K562 (cell line): Measurements from ENCODE around the gene HSPE1. TPM values are rescaled to one million over a fixed set of nuclear protein-coding genes. Genes with fewer than 3 reads are reported as not detected.

Experiments used
- ARHGAP35 ChIP-seq: fragments of 450-650 bp; IDR thresholded peaks from 2 replicates; pipeline ENCODE4 v1.6.1; 2018; ENCODE audit not compliant: partially characterized antibody
- ASH1L ChIP-seq: fragments of 450-650 bp; IDR thresholded peaks from 2 replicates; pipeline ENCODE4 v1.6.1; 2018; ENCODE audit warnings: borderline replicate concordance, mild to moderate bottlenecking, low read depth; ENCODE audit not compliant: partially characterized antibody
- CEBPG ChIP-seq, 3 experiments: fragments of 200-800 bp in 1 of 3; sonication (Bioruptor generic) in 1 of 3; sonication (generic) in 1 of 3; formaldehyde crosslinking in 1 of 3; IDR thresholded peaks in 2 of 3; conservative IDR thresholded peaks in 1 of 3; 2 replicates each; pipeline versions ENCODE4 v1.6.1 to v1.8.0; 2016 to 2022; ENCODE audit warnings: missing compliant biosample characterization in 2 of 3, missing genetic modification characterization in 2 of 3, mild to moderate bottlenecking in 1 of 3, missing genetic modification reagents in 1 of 3
- CGGBP1 ChIP-seq: fragments of 250-450 bp; sonication (Bioruptor Pico); IDR thresholded peaks from 2 replicates; pipeline ENCODE4 v1.9.0; 2021; ENCODE audit warnings: mild to moderate bottlenecking
- DMBX1 ChIP-seq: fragments of 250-450 bp; sonication (Bioruptor Pico); IDR thresholded peaks from 2 replicates; pipeline ENCODE4 v1.8.0; 2022; ENCODE audit warnings: inconsistent platforms, mild to moderate bottlenecking, moderate library complexity, borderline replicate concordance
- GABPA ChIP-seq: fragments of 200-800 bp; sonication (Bioruptor generic); conservative IDR thresholded peaks from 2 replicates; pipeline ENCODE4 v1.6.1; 2016; ENCODE audit warnings: low read depth, missing genetic modification characterization, missing compliant biosample characterization
- GATAD2B ChIP-seq: fragments of 450-650 bp; IDR thresholded peaks from 2 replicates; pipeline ENCODE4 v1.6.1; 2017; ENCODE audit warnings: mild to moderate bottlenecking, borderline replicate concordance
- GTF2E2 ChIP-seq: fragments of 200-800 bp; sonication (Bioruptor generic); IDR thresholded peaks from 2 replicates; pipeline ENCODE4 v1.6.1; 2016; ENCODE audit warnings: missing genetic modification characterization, missing compliant biosample characterization
- L3MBTL2 ChIP-seq: fragments of 450-650 bp; IDR thresholded peaks from 2 replicates; pipeline ENCODE4 v1.6.1; 2016; ENCODE audit warnings: mild to moderate bottlenecking, moderate library complexity
- NFRKB ChIP-seq: fragments of 450-650 bp; IDR thresholded peaks from 2 replicates; pipeline ENCODE4 v1.6.1; 2016; ENCODE audit warnings: low read depth
- NR2C1 ChIP-seq, 2 experiments: fragments of 450-650 bp; IDR thresholded peaks; 2 replicates each; pipeline ENCODE4 v1.6.1; 2017; ENCODE audit warnings: mild to moderate bottlenecking in 2 of 2, antibody characterized with exemption in 1 of 2, inconsistent platforms in 1 of 2, missing compliant biosample characterization in 1 of 2, missing genetic modification characterization in 1 of 2
- SNIP1 ChIP-seq: fragments of 450-650 bp; IDR thresholded peaks from 2 replicates; pipeline ENCODE4 v1.7.1; 2017; ENCODE audit warnings: low read depth, mild to moderate bottlenecking
- TARDBP ChIP-seq: fragments of 450-650 bp; IDR thresholded peaks from 2 replicates; pipeline ENCODE4 v1.6.1; 2016
- TGIF2 ChIP-seq: sonication (generic); formaldehyde crosslinking; IDR thresholded peaks from 2 replicates; pipeline ENCODE4 v1.8.1; 2022; ENCODE audit warnings: mild to moderate bottlenecking, missing genetic modification reagents, moderate library complexity
- USF1 ChIP-seq: sonication (generic); formaldehyde crosslinking; IDR thresholded peaks from 2 replicates; pipeline ENCODE4 v1.9.0; 2022; ENCODE audit warnings: mild to moderate bottlenecking, missing genetic modification reagents
- USF2 ChIP-seq: sonication (generic); formaldehyde crosslinking; IDR thresholded peaks from 2 replicates; pipeline ENCODE4 v1.5.0; 2020; ENCODE audit warnings: missing genetic modification reagents
- ZHX1 ChIP-seq: fragments of 150-350 bp; conservative IDR thresholded peaks from 2 replicates; pipeline ENCODE4 v1.6.1; 2014; ENCODE audit warnings: low read length
- ZNF668 ChIP-seq: fragments of 250-450 bp; sonication (Bioruptor Pico); IDR thresholded peaks from 2 replicates; pipeline ENCODE4 v1.8.0; 2022; ENCODE audit warnings: mild to moderate bottlenecking, inconsistent platforms
- ZNF75A ChIP-seq: fragments of 450-650 bp; formaldehyde crosslinking; IDR thresholded peaks from 2 replicates; pipeline ENCODE4 v1.4.0; 2020; ENCODE audit warnings: mild to moderate bottlenecking
- polyA plus RNA-seq, 8 experiments: library from polyadenylated mRNA; depleted of rRNA in 4 of 8; stranded (reverse) in 5 of 8; unstranded in 3 of 8; fragments of >200 nt; fragmentation: Nextera tagmentation in 2 of 8; fragmentation: Illumina TruSeq in 1 of 8; extraction: Ambion mirVana in 2 of 8; extraction: Trizol in 1 of 8; gene quantifications; 2 replicates each; pipeline versions ENCODE4 v1.2.1 to v1.2.3, GENCODE V29; 2011 to 2014; ENCODE audit warnings: inconsistent platforms in 1 of 8, missing spikeins in 1 of 8
- total RNA-seq, 7 experiments: library from RNA; depleted of rRNA in 6 of 7; stranded (reverse); fragments of >200 nt in 6 of 7; fragmentation: Illumina TruSeq in 2 of 7; extraction: Trizol in 2 of 7; gene quantifications; 2 replicates each; pipeline versions ENCODE4 v1.2.1 to v1.2.3, GENCODE V29; 2011 to 2021; ENCODE audit warnings: low replicate concordance in 1 of 7
- TF ChIP-seq, protein P1 (sequence below): sonication (generic); formaldehyde crosslinking; IDR thresholded peaks from 2 replicates; pipeline ENCODE4 v1.8.1; 2023; ENCODE audit warnings: missing genetic modification reagents, mild to moderate bottlenecking, borderline replicate concordance

Gene HSPE1
- total and polyA plus RNA-seq, 9 of the 15 experiments (the other 6 are each of a cell fraction or from before 2014, with no cell fraction given), result 223 to 1,007 (median 612) TPM

GRCh38 chr2:197452754-197453122 is 47.4 kb upstream of the HSPE1 start (continued):
- TF ChIP-seq ARHGAP35 (no peak), GATAD2B (no peak), TARDBP (no peak), TGIF2 (CRISPR knock-in tag) (no peak), ZNF75A (no peak), ZNF668 (CRISPR knock-in tag) (no peak), SNIP1 (no peak), CGGBP1 (no peak), NR2C1 (IDR thresholded peaks at IDR 0.05) (no peak), NR2C1 (tag; IDR thresholded peaks at IDR 0.05) (no peak), USF2 (CRISPR knock-in tag) (no peak), GABPA (tag) (no peak), USF1 (CRISPR knock-in tag) (no peak), CEBPG (CRISPR knock-in tag; IDR thresholded peaks at IDR 0.05) (no peak), CEBPG (tag; conservative IDR thresholded peaks at IDR 0.05 in 1 of 2, IDR thresholded peaks at IDR 0.05 in 1 of 2) (no peak), ASH1L (no peak), NFRKB (peak; percentile 1; the same call in 1 of the 2 replicates), L3MBTL2 (peak; percentile 18; the same call in 1 of the 2 replicates), GTF2E2 (tag) (0 out of 2 replicates have a peak, but pooled peaks have one; percentile 31), DMBX1 (CRISPR knock-in tag) (no peak), ZHX1 (no peak)
- TF ChIP-seq, protein P1, sequence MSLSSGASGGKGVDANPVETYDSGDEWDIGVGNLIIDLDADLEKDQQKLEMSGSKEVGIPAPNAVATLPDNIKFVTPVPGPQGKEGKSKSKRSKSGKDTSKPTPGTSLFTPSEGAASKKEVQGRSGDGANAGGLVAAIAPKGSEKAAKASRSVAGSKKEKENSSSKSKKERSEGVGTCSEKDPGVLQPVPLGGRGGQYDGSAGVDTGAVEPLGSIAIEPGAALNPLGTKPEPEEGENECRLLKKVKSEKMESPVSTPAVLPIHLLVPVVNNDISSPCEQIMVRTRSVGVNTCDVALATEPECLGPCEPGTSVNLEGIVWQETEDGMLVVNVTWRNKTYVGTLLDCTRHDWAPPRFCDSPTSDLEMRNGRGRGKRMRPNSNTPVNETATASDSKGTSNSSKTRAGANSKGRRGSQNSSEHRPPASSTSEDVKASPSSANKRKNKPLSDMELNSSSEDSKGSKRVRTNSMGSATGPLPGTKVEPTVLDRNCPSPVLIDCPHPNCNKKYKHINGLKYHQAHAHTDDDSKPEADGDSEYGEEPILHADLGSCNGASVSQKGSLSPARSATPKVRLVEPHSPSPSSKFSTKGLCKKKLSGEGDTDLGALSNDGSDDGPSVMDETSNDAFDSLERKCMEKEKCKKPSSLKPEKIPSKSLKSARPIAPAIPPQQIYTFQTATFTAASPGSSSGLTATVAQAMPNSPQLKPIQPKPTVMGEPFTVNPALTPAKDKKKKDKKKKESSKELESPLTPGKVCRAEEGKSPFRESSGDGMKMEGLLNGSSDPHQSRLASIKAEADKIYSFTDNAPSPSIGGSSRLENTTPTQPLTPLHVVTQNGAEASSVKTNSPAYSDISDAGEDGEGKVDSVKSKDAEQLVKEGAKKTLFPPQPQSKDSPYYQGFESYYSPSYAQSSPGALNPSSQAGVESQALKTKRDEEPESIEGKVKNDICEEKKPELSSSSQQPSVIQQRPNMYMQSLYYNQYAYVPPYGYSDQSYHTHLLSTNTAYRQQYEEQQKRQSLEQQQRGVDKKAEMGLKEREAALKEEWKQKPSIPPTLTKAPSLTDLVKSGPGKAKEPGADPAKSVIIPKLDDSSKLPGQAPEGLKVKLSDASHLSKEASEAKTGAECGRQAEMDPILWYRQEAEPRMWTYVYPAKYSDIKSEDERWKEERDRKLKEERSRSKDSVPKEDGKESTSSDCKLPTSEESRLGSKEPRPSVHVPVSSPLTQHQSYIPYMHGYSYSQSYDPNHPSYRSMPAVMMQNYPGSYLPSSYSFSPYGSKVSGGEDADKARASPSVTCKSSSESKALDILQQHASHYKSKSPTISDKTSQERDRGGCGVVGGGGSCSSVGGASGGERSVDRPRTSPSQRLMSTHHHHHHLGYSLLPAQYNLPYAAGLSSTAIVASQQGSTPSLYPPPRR (CRISPR knock-in tag), result no peak
